Stimulated activated CD4-positive, alpha-beta T cell treated with anti-CD3 and anti-CD28 coated beads, TNF-alpha, amount 100 ng/mL, for 48 hours (primary cell): ENCODE data around the gene FAM13A.

Experiments used
- DNase-seq, 3 donors: peaks; one replicate each; pipeline ENCODE4 v3.0.0-alpha.2; 2020; ENCODE audit warnings: low read depth in 3 of 3

The FAM13A gene

DNA sequence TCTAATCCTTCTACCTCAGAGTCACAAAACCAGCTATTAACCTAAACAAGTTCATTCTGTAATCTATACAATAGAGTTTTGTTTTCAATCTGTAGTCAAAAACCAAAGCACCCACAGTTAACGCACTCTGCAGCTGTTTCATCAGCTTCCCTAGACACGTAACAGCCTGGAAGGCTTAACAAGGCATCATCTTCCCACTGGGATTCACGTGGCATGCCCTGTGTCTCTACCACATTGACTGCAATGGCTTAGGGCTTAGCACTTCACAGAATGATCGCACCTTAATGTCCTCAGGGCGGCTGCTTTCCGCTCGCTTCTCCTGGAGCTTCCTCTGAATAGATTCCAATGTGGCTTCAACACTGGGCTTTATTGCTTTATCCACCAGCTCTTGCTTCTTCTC lies 309.6 kb downstream of the FAM13A start:
- DNase-seq: no peak

DNA sequence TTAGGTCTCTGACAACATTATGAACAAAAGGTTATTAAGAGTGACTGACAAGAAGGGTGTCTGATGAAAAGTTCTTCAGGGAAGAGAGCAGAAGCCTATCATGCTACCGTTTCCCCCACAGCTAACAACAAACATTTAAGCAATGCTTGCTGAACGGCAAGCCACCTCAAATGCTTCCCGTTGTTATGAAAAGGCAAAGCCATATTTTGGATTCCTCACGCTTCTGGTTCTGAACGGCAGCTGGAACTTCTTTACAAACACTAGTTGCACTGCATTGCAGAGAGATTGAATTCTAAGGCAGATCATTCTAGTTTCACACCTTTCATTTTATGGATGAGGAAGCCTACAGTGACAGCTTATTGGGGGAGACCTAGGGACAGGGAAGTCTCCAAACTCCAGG lies 310.8 kb downstream of the FAM13A start:
- DNase-seq: no peak

DNA sequence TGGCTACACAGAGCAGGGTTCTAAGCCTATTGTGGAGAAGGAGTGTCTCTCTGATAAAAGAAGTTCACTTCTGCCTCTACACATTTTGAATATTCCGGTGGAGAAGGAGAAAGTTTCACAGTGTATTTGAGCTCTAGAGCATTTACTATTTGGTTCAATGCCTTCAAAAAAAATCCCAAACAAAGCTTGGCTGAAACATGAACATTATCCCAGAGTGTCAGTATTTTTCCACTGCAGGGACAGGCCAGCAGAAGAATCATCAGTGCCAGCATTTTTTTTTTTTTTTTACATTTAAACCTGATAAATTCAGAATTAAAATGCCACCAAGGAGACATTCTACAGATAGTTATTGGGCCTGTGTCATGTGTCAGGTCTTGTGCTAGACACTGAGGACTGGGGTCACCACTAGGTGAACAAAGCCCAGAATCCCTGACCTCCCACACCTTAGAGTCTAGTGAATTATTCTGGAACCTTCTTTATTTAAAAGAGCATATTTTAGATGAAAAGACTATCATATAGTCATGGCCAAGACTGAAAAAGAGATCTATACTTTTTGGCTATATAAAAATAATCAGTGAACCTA lies 311.3 kb downstream of the FAM13A start:
- DNase-seq: no peak

DNA sequence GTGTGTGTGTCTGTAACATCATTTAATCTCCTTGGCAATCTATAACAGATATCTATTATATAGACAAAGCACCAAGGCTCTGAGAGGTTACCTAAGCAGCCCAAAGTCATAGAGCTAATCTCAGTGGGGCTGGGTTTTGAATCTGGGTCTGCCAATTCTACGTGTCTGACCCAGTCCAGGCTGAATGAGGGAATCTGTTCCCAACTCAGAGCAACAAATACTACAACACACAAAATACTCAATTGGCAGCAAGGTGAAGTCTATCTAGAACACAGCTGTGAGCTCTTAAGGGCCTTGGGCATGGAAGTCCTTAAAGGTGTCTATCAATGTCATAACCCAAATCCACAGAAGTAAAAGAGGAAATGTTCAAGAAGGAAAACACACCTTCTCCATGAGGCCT lies 311.8 kb downstream of the FAM13A start:
- DNase-seq: no peak

DNA sequence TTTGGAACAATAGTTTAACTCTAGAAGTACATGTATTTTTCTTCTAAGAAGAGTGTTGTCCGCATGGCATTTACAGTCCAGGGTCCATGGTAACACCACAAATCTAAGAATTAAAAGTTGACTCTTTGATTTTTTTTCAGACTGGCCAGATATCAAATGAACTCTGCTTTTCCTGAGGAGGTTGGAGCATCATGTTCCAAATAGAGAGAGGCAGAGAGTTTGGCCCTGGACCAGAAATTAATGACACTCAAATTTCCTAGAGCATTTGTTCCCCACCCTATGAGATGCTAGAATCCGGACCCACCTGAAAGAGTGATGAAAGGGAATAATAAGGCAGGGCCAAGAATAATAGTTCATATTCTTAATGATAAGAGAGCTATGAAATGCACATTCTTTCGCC lies 312.4 kb downstream of the FAM13A start:
- no peak for DNase-seq

DNA sequence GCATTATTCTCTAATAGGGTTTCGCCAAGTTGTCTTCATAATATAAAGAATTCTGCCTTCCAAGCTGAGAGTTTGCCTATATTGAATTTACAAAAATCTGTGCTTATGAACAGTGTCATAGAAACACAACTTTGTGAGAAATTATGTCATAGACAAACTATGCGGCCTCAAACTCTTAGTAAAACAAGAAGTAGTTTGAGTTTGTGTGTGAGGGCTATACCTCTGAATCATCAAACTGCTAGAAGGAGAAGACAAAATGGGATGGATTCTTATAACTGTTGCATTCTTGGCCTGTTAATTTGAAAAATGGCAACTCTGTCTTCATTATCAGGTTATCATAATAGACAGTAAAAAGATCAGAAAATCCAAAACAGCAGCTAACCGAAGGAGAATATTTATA lies 313.3 kb downstream of the FAM13A start:
- DNase-seq: no peak

DNA sequence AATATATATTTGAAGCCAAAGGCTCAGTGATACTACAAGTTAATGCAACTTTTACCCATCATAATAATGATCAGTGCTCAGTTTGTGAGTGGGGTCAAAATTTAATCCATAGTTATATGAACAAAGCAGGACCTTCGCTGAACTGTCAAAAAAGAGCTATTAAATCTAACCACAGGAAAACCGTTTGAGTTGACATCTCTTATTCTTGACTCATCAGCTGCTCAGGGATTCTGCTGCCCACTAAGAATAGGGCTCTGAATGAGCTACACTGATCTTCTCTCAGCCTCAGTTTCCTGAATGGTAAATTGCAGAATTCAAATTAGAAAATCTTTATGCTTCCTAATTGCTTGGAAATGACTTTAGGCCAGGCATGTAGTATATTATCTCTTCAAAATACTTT lies 314.4 kb downstream of the FAM13A start:
- DNase-seq: no peak

DNA sequence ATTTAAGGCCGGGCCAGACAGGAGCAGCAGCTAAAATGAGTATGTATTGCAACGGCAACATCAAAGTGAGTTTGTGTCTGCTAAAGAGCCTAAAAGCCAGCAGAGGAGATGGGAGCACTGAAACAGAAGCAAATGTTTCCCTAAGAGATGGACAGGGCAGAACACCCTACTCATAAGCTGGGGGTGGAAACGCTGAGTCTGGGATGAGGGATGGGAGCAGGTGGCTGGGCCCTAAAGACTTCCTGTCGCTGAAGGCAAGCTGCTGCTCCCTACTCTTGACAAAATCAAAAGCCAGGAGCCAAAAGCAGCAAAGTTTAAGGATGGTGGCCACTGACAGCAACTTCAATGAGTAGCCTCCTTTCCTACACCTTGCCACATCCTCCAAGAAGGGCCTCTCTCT lies 318.8 kb downstream of the FAM13A start:
- DNase-seq: no peak

DNA sequence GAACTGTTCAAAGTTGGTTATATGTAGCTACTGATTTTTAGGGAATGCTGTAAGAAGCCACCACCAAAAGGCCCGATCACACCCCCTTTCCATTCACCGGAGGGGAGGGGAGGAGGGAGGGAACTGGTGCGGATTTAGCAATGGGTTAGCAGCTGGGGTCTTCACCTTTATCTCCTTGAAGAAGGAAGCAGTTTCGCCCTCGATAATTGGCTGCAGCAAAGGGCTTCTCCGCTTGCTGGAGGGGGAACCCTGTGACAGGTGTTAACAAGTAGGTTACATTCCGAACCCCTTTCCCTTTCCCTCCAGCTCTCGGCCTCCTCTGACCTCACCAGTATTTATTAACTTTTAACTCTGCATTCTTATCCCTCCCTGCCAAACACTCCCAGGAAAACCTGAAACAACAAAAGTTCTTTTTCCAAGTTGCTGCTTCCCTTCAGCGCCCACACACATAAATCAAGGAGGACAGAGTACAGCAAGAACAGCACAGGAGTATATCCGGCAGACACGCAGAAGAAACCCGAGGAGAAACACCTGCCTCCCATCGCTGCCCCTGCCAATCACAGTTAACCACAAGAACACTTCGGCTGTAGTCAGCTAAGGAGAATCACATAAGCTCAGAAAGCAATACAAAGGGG lies 319.6 kb downstream of the FAM13A start:
- DNase-seq: peak in 1 of 3 donors; percentile 8

DNA sequence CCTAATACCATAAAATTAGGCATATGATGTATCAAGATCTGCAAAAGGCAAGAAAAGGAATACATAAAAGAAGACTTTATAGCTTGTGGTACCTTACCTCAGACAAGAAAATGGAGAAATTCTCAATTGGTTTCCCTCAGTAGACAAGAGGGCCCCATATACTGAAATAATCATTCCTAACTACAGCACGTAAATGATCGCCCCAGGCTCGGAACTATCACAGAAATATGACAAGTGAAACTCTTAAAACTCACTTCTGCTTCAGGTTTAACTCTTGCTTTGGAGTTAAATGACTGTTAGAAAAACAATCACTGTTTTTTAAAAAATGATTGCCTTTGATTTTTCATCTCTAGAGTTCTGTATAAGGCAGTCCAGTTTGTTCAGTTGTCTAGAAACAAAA lies 320.7 kb downstream of the FAM13A start:
- DNase-seq: no peak

DNA sequence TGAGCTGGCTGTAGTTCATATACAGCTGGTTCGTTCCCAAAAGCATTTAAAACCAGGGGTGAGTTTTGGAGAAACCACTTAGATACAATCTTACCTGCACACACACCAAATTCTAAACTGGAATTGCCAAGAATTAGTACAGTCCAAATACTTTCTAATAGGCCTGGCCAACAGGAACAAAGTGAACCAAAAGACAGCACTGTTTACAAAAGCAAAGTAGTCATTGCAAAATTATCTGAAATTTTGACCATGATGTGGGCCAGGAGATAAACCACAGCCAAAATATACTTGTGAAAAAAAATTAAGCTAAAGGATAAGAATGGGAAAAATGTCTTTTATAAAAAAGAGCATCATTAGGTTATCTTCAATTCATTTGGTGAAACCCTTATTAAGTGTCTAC lies 321.4 kb downstream of the FAM13A start:
- DNase-seq: no peak

DNA sequence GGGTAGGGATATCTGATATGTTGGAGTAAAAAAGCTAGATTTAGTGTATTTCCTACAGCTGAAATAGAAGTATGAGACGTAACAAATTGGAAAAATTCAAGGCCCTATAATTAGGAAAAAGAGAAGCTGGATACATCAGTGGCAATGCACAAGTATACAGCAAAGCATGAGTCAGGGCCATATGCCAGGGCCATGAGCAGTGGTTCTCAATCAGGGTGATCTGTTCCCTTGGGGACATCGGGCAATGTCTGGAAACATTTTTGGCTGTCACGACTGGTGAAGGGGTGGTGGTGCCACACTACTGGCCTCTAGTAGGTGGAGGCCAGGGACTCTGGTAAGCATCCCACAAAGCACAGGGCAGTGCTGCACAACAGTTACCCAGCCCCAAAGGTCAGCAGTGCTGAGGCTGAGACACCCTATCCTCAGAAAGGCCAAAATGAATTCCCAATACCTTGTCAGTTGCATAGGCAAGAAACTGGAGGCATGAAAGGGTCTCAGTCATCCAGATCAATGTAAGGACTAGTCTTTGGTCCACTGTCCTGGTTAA lies 322.5 kb downstream of the FAM13A start:
- no peak for DNase-seq

DNA sequence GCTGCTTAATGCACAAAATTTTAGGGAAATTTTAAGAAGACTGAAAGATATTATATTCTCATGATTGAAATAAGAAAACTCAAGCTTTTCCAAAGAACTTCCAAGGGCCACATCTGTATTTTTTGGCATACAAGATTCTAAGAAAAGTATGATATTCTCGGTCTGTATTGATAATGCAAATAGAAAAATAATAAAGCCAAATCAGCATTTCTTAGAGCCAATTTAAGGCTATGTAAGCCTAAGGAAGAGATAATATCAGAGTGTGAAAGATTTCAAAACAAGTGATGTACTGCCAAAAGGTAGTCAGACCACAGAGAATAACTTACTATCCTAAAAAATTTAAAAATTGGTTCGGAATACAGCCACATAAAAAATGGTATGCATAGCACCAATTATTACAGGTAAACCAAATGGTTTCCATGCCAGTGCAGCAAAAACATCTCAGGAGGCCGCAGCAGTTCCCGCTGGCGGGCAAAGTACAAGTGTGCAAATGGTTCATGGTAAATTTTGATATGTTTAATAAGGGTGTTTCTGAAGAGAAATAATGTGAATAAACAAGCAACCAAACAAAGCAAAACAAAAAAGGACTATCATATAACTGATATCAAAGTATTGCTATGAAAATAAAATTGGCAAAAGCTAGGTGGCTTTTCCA lies 324.1 kb downstream of the FAM13A start:
- DNase-seq: no peak

DNA sequence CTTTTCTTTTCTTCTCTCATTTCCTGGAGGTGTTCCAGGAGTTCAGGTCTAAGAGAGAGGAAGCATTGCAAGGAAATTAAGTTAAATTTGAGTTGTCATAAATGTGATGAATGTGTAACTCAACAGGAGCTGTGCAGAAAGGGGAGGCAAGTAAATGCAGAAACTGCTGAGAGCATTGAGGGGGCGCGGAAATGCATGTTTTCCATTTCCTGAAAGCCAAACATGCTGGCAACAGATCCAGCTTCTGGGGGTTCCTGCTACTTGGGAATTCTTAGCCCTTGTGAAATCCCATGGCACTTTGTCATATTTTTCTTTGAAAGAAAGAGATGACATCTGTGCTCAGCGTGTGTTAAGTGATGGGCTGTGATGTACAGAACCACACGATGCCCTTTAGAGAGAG lies 325.6 kb downstream of the FAM13A start:
- no peak for DNase-seq

DNA sequence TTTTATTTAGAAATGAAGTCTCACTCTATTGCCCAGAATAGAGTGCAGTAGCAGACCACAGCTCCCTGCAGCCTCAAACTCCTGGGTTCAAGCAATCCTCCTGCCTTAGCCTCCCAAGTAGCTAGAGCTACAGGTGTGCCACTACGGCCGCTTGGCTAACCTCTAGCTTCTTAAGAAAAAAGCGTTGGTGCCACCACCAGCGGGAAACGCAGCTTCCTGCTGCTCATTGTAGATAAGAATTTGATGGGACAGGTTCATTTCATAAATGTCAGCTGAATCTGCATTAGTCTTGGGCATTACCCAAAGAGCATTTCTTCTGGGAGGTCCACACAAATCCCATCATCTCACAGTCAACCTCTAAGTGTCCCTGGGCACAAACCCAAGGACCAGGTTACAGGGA lies 326.2 kb downstream of the FAM13A start:
- no peak for DNase-seq

DNA sequence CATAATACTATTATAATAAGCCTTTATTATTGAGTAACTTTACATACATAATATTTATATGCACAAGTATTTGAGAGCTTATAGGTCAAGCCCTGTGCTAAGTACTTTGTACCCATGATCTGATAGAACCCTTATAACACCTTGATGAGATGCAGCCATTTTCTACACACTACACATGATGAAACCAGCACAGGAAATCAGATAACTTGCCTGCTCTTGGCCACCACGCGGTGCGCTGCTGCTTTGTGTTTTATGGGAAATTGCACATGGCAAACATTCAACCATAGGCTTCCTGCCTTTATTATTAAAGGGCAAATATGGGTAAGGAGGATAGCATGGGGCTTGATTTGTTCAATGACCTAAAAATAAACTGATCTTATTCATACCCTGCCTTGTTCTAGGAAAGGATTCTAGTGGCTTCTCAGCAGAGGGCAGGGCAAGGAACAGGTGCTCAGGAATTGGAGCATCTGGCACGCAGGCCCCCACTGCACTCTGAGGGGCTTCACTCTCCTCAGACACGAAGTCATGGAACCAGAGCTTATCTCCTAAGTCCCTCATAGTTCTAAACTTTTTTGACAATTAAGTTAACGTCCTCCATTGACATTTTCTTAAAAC lies 327.7 kb downstream of the FAM13A start:
- no peak for DNase-seq

DNA sequence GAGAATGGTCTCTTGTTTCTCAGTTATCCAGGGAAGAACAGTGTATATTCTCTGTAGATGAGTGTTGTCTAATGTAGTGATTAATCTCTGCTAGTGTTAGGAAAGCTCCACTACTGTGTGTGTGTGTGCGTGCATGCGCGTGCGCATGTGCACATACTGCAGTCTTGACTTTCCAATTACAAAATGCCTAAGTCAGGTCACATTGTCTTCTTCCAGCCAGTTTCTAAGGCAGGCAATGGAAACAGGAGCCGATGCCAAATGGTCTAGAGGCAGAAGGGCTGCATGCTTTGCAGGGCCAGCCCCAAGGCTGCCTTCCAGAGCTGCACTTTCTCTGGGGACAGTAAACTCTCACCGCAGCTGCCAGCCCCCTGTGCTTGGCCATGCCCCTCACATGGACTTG lies 328.8 kb downstream of the FAM13A start:
- DNase-seq: no peak

DNA sequence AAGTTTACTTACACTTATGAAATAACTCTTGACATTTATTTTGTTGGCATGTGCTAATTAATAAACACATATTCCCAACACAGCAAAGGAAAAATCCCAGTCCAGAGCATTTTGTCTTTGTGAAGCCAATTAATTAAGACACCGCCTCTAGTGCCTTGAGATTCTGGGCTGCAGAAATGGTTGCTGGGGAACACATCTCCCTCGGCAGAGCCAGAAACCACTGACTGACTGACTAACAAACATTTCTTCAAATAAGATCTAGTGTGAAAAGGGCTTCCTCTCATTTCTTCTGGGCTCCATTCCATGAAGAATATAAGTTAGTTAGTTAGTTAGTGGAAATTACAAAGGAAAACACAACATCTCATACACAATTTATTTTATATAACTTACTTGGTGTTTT lies 331.0 kb downstream of the FAM13A start:
- DNase-seq: no peak

DNA sequence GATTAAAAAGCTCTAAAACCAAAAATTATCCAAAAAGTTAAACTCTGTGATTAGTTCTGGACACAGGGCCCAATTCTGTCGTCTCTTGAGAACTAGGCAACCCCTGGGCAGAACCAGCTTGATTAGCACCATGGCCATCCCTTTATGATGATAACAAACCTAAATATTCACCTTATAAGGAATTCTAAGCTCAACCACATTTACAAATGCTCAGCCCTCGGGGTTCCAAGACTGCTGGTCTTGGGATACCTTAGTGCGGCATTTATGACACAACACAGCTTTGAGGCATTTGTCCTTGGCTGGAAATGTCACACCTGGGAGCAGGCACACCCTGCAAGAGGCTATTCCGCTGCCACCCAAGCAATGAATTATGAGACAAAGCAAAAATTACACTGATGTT lies 331.8 kb downstream of the FAM13A start:
- DNase-seq: no peak

DNA sequence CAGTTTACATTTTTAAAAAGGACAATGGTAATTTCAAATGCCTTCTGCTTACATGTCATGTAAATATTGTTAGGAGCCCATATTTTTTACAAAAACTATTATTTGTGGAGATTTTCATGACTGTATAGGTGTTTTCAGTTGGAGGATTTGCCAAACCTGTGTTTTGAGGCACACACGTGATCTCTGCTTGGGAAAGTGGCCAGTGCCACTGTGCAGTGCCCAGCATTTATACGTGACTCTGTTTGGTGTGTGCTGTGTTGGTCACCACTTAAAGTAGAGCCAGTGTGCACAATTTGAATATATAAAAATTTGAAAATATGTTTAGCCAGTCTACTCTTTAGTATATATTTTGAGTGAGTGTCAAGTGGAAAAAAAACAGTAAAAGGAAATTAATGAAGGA lies 332.6 kb downstream of the FAM13A start:
- DNase-seq: no peak

DNA sequence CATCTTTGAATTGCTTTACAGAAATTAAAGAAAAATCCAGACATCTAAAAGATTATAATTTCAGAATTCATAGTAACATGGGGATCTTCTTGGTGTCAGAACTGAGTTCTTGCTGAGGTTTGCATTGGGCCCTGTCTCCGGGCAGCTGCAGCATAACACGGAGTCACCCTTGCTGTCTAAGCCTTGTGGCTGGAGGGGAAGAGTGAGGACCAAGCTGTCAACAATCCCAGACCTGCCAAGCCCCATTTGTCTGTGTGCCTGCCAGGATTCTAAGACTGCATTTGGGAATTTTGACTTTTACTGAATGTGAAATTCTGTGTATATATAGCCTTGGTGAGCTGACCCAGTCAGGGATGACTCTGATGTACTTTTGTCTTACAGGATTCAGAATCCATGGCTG lies 334.2 kb downstream of the FAM13A start:
- no peak for DNase-seq

DNA sequence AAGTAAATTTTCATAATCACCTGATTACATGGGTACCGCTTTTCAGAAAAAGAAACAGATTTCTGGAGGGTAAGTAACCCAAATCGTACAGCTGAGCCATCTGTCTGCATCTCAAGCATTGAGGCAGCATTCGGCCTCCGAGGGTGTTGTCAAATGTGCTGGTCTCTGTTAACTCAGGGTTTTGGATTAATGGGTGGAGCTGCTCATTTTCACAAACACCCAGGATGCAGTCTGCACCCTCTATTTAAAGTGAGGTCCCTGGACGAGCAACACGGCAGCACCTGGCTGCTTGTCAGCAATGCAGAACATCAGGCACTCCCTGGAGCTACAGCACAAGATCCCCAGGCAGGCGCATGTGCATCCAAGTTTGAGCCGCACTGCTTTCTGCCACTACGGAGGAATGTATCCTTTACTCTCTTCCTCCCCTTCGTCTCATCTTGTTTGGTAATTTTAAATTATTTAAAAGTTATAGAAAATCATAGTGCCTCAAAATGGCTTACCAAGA lies 334.7 kb downstream of the FAM13A start:
- DNase-seq: no peak
